WI38 (cell line): ENCODE measurements around the gene SELENOI.
A peak's percentile ranks its signal among the peaks of the same experiment; 100 is the strongest.

Experiments
- H3K4me3 ChIP-seq: 2 replicates; pipeline ENCODE4 v1.5.1; 2011; ENCODE audit warnings: low read depth, mild to moderate bottlenecking, control low read depth, low read length
- TF ChIP-seq, protein P1 (sequence below): IDR thresholded peaks from 2 replicates; pipeline ENCODE4 v1.5.1; 2012; ENCODE audit warnings: low read depth, mild to moderate bottlenecking, control low read depth, low read length

Gene SELENOI

DNA sequence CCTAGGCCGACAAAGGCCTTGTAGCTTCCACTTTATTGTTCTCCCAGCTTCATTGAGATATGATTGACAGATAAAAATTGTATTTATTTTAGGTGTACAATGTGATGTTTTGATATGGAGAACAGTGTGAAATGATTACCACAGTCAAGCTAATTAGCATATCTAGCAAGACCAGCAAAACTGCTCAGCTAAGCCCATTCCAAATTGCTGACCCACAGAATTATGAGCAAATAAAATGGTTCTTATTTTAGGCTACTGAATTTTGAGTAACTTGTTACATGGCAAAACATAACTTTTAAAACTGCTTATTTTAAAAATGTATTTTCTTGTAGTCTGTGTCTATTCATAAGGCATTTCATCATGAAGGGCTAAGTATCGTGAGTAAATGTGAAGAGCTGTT, 8.6 kb upstream of the SELENOI start:
- TF ChIP-seq, protein P1, sequence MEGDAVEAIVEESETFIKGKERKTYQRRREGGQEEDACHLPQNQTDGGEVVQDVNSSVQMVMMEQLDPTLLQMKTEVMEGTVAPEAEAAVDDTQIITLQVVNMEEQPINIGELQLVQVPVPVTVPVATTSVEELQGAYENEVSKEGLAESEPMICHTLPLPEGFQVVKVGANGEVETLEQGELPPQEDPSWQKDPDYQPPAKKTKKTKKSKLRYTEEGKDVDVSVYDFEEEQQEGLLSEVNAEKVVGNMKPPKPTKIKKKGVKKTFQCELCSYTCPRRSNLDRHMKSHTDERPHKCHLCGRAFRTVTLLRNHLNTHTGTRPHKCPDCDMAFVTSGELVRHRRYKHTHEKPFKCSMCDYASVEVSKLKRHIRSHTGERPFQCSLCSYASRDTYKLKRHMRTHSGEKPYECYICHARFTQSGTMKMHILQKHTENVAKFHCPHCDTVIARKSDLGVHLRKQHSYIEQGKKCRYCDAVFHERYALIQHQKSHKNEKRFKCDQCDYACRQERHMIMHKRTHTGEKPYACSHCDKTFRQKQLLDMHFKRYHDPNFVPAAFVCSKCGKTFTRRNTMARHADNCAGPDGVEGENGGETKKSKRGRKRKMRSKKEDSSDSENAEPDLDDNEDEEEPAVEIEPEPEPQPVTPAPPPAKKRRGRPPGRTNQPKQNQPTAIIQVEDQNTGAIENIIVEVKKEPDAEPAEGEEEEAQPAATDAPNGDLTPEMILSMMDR: no peak
- H3K4me3 ChIP-seq: no peak overlapping the region

DNA sequence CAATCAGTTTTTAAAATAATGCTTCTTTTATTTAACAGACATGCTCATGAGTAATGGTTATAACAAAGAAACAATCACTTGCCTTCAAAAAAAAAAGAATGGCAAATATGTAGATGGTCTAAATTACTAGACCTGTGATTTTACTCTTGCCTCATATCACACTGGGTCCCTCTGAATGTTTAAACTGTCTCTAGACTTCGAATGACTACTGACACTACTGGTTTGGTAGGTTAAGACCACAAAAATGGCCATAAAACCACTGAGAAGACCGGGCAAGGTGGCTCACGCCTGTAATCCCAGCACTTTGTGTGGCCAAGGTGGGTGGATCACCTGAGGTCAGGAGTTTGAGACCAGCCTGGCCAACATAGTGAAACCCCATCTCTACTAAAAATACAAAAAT, 5.1 kb upstream of the SELENOI start:
- H3K4me3 ChIP-seq: no peak overlapping the region
- TF ChIP-seq, protein P1: no peak

DNA sequence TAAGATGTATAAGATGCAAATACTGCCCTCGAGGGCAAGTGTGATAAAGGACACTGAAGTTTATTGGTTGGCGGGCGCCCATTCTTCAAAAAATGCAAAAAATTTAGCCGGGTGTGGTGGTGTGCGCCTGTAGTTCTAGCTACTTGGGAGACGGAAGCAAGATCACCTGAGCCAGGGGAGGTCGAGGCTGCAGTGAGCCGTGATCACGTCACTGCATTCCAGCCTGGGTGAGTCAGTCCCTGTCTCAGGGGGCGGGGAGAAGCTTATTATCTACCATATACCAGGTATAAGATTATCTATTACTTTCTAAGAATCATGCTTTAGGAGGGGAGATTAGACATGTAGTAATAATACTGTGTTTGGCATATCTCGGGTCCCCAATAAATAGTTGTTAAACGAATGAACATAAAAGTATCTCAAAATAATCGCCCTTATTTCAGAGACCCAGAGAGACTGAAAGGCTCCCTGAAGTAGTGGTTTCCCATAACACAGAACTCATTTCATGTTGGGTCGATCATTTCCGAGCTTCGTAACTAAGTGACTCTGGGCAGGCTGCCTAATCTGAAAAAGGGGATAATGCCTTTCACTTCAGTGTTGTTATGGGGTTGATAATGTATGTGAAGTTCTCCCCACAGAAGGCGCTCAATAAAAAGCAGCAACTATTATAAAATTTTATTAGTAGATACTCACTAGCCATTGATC, 1.2 kb upstream of the SELENOI start:
- peak overlapping the region; percentile 88 for H3K4me3 ChIP-seq
- TF ChIP-seq, protein P1: no peak

DNA sequence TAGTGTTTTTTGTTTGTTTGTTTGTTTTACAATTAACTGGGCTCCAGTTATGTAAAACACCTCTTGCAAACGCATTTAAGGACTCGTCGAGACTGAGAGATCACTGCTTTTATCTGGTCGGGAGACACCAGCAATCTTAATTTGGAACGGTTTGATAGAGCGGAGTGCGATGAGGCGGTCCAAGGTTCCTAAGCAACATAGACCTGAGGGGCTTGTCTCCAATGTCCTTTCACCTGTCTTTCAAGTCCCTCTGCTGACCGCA, 729 bp upstream of the SELENOI start:
- peak overlapping the region; percentile 88 for H3K4me3 ChIP-seq
- TF ChIP-seq, protein P1: no peak

DNA sequence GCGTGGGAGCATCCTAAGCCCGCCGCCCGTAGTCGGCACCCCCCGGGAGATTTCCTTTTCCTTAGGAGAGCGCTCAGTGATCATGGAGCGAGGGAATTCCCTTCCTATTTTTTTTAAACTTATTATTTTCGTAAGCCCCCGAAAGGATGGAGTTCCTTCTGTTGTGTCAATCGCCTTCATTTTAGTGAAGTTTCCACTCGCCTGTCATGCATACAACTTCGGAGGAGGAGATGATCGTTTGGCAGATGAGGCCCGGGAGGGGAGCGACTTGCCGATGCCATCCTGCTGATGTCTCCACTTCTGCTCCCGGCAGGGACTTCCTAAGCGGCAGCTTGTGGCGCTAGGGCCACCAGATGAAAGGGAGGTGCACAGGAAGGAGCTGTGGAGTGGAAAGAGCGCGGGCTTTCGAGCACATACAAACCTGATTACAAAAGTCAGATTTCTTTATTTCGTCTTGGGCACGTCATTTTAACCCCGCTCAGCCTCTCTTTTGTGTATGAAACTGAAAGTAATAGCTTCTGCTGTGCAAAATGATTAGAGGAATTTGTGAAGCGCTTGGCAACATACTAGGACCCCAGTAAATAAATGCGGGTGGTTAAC, 611 bp downstream of the SELENOI start, which contains the start of gene ADGRF3:
TSS of gene ADGRF3 (minus strand) at position 336 of the 600 bp plus-strand sequence. CDS start 555 bp downstream, outside the sequence.
- peak within 1 kb of the TSS; percentile 88 for H3K4me3 ChIP-seq
- TF ChIP-seq, protein P1: no peak

DNA sequence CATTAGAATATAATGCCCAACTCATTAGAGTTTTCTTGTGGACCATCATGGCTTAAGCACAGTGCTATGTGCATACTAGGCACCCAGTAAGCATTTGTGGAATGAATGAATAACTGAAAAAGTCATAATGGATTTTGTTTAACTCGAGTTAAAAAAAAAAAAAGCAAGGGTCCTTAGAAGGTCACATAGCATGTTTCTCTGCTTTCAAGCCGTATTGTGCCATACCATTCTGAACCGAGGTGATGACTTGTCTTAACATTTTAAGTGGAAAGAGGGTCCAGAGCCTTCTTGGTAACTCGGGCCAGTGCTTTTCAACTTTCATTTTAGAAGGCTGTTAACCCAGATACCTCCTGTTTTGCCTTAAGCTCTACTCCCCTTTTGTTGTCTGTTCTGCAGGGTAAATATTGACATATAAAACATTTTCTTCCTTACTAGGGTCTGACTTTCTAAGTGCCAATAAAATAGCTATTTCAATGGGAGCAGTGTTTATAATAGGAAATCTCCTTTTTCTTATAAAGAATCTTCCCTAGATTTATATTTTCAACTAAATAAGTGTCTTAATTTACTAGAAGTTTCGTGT, 1.4 kb downstream of the SELENOI start:
- peak overlapping the region; percentile 88 for H3K4me3 ChIP-seq
- TF ChIP-seq, protein P1: no peak

DNA sequence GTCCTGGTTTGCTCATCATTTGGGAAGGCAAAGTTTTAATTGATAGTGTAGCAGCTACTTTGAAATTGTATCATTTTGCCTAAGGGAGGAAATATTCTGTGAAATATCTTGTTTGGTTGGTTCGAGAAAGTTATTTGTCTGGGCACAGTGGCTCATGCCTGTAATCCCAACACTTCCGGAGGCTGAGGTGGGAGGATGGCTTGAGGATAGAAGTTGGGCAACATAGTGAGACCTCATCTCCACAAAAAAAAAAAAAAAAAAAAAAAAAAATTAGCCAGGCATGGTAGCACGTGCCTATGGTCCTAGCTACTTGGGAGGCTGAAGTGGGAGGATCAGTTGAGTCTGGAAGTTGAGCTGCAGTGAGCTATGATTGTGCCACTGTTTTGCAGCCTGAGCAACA, 3.7 kb downstream of the SELENOI start:
- TF ChIP-seq, protein P1: no peak
- no peak overlapping the region for H3K4me3 ChIP-seq
